GF-D8 (cell line): ENCODE results near the gene NIF3L1.
A peak's percentile ranks its signal among the peaks of the same experiment; 100 is the strongest.
"Not testable (repeated sequence)": the region's sequence is repeated elsewhere in the genome, so short reads cannot be mapped to it uniquely, and the experiment has no call there.

Experiments
- DNase-seq: peaks from one replicate; lab custom pipeline; 2025; lab: John Stamatoyannopoulos, UW

Gene NIF3L1

GRCh38 chr2:200873560-200873959, 15.6 kb upstream of the NIF3L1 start:
- no peak for DNase-seq

- no peak for DNase-seq
These were observed 11.7 kb upstream of the NIF3L1 start for GRCh38 chr2:200877443-200877842.

- no peak for DNase-seq
These were observed 10.8 kb upstream of the NIF3L1 start for GRCh38 chr2:200878289-200878880.

GRCh38 chr2:200881715-200882249, 7.4 kb upstream of the NIF3L1 start:
- DNase-seq, result not testable (repeated sequence)

GRCh38 chr2:200899482-200899881, 10.3 kb downstream of the NIF3L1 start:
- DNase-seq, result no peak

- peak; percentile 75 for DNase-seq
These were observed 12.4 kb downstream of the NIF3L1 start for GRCh38 chr2:200901459-200902072.

- peak; percentile 8 for DNase-seq
These were observed 16.6 kb downstream of the NIF3L1 start for GRCh38 chr2:200905618-200906296.

GRCh38 chr2:200909958-200910357, 20.8 kb downstream of the NIF3L1 start:
- DNase-seq, result no peak

GRCh38 chr2:200913654-200914053, 24.5 kb downstream of the NIF3L1 start:
- DNase-seq, result no peak

- no peak for DNase-seq
These were observed 33.3 kb downstream of the NIF3L1 start for GRCh38 chr2:200922439-200922838.

GRCh38 chr2:200929334-200930249, 40.4 kb downstream of the NIF3L1 start:
- no peak for DNase-seq

GRCh38 chr2:200930947-200931626, 41.9 kb downstream of the NIF3L1 start:
- DNase-seq, result peak; percentile 52

- DNase-seq, result no peak
These were observed 50.7 kb downstream of the NIF3L1 start for GRCh38 chr2:200939832-200940231.

GRCh38 chr2:200943527-200944105, 54.4 kb downstream of the NIF3L1 start:
- no peak for DNase-seq

GRCh38 chr2:200944467-200945394, 55.6 kb downstream of the NIF3L1 start:
- no peak for DNase-seq

GRCh38 chr2:200945395-200945729, 56.2 kb downstream of the NIF3L1 start:
- DNase-seq, result no peak

- no peak for DNase-seq
These were observed 61.2 kb downstream of the NIF3L1 start for GRCh38 chr2:200950378-200950777.
